HG02588 (cell line): ENCODE data around the gene TRIM66.

Experiments used
- ATAC-seq: cut with Tn5 transposase; IDR thresholded peaks from one replicate; pipeline ENCODE4 v1.9.1; 2021; ENCODE audit warnings: mild to moderate bottlenecking, moderate library complexity; ENCODE audit not compliant: unreplicated experiment

TRIM66 gene

DNA sequence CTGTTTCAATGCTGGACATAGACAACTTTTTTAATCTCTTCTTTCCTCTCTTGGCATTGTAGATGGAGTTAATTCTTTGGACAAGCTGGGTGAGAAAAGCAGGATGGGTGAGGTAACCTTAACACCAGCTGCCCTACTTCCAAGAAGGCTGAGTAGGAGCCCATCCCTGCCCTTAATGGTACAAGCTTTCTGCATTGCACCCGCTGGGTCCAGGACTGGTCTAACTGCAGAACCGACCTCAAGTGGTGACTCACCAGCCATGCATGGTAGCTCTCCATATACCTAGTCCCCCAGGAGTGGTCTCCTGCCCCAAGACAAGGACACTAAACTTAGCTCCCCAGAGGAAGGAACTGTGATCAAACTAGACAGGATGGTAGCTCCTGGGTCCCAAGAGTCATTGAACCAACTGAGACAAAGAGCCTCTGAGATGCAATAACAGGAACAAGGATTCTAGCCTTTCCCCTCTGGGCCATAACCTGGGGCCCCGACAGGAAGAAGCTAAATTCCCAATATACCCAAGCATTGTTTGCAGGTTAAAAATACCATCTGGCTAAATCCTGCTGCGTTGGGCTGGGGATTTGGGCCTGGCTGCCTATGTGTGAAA, 32.3 kb upstream of the TRIM66 start:
- ATAC-seq = no peak

- no peak for ATAC-seq
Observed at GRCh38 chr11:8713760-8714454, 31.4 kb upstream of the TRIM66 start.

- ATAC-seq = no peak
Observed at GRCh38 chr11:8712506-8712905, 30.0 kb upstream of the TRIM66 start.

DNA sequence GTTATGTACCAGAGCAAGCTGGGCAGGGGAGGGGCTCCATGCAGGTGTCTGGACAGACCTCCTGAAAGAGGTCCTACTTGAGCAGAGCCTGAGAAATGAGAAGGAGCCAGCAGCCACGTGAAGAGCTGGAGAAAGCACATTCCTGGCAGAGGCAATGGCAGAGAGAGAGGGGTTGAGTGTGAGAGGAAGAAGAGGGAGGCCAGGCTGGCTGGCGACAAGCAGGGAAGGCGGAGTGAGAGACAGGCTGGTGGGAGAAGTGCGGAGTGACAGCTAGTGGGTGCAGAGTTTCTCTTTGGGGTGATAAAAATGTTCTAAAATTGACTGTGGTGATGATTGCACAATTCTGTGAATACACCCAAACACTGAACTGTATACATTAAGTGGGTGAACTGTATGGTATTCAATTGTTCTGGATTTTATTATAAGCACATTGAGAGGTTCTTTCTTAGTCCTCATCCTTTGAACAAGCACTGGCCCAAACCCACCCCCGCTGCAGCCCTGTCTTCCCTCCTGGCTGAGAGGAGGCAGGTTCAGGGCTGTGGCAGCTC, 29.5 kb upstream of the TRIM66 start:
- ATAC-seq = no peak

DNA sequence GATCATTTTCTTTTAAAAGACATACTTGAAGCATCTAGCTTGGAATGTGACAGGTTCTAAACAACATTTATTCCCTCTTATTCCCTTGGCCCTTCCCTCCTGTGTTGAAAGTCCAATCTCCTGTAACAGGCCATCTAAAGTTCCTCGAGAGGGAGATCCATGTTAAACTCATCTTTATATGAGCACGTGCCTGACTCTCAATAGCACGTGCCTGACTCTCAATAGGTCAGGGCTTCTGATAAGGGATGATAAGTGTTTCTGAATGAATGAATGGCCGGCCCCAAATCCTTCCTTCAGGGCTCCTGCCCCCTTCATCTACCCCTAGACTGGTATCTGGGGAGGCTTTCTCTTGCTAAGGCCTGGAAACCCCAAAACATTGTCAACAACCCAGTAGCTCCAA, 27.3 kb upstream of the TRIM66 start:
- ATAC-seq = no peak

- no peak for ATAC-seq
Observed at GRCh38 chr11:8709002-8709672, 26.7 kb upstream of the TRIM66 start.

DNA sequence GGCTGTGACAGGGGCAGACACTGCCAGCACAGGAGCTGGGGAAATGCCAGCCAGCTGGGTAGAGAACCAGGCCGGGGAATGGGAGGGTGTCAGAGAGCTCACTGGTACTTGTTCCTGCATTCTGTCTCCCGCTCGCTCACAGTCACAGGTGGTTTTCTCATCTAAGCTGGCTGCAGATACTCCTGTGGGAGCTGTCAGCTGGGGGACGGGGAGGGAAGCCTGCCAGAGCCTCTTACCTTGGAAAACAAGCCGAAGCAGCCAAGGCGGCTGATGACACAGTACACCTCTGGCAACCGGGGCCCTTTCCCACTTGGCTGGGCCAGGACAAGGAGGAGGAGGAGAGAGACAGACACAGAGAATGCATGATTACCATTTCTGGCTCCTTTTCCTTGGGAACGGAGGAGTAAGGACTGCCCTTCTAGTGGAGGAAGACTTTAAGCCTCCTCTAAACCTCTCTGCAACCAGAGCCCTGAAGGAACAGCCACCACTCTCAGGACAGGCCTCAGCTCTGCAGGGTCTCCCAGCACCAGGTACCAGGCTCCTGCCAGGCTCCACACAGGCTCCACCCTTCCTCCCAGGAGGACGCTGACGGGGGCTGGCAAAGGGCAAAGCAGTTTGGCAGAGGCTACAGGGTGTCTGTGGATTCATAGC, 25.2 kb upstream of the TRIM66 start:
- no peak for ATAC-seq

GRCh38 chr11:8706673-8707432, 24.4 kb upstream of the TRIM66 start:
- no peak for ATAC-seq

- ATAC-seq = no peak
Observed at GRCh38 chr11:8705146-8705545, 22.7 kb upstream of the TRIM66 start.

GRCh38 chr11:8704136-8704535, 21.7 kb upstream of the TRIM66 start:
- no peak for ATAC-seq

DNA sequence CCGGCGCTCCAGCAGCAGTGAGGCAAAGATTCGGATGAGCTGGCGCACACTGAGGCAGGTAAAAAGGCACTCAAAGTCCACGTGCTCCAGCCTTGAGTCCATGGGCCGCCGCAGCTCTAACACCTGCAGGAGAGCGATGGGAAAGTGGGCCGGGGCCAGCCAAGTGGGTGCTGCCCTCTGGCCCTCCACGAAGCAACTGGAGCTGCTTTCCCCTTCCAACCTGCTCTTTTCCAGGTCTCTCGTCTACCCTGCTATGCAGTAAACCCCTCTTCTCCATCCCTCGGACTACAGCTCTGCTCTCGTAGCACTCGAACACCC, 20.1 kb upstream of the TRIM66 start:
- ATAC-seq = no peak

DNA sequence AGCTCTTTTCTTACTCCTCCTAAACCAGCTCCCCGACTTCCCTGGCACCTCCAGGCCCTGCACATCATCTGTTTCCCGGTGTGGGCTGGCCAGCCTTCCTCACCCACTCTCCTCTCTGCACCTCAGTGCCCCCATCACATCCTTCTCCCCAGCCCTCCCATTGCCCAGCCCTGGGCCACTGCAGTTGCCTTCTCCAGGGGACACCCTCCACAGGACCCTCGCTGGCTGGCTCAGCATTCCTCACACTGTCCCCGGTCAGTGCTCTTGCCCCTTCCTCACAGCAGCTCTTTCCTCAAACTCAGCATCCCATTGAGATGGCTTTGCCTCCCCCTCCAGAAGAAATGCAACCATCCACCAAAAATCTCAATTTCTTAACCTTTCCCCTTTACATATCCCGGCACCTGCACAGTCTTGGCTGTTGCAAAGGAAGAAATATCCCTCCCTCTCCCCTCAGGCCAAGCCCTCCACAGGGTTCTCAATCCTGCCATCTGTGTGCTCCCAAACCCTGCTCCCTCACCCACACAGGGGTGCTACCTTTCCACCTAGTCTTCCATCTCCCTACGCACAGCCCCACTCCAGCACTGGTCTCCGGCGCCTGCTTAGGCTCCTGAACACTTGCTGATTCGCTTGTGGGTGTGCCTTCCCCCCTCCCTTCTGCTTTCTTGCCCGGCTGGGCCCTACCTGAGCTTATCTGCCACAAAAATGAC, 19.6 kb upstream of the TRIM66 start:
- ATAC-seq = no peak

DNA sequence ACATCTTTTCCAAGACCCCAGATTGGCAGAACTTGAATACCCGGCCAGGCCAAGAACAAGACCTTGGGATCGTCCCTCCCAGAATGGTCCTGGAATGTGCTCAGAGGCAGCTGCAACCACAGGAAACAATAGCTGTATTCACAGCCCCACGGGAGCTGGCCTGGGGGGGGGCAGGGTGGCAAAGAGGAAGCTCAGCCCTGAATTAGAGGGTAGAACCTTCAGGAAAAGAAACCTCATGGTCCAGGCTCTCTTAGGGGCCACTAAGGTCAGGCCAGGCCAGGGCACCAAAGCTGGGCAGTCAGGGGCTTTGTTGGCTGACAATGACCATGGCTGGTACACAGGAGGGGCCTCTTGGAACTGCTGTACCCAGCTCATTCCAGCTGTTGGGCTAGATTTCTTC, 17.4 kb upstream of the TRIM66 start:
- ATAC-seq = no peak

DNA sequence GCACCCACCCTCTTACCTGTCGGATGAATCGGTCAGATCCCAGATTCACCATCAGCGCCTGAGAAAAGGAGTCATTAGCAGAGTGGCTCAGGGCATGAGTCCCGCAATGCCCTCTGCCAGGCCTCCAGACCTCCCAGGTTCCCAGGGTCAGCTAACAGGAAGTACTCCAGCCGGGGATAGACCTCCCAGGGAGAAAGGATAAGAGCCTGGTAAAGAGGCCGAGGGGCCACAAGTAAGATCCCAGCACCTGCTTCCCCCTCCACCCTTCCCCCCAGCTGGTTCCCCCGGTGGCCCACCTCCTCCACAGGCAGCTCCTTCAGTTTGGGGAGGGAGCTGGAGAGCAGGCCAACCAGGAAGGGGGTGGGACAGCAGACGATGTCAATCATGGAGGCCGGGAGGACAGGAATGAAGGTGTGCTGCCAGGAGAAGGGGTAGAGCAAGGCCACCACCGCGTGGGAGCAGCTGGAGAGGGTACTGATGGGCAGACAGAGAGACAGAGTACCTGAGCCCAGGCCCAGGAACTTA, 16.5 kb upstream of the TRIM66 start:
- ATAC-seq = no peak

DNA sequence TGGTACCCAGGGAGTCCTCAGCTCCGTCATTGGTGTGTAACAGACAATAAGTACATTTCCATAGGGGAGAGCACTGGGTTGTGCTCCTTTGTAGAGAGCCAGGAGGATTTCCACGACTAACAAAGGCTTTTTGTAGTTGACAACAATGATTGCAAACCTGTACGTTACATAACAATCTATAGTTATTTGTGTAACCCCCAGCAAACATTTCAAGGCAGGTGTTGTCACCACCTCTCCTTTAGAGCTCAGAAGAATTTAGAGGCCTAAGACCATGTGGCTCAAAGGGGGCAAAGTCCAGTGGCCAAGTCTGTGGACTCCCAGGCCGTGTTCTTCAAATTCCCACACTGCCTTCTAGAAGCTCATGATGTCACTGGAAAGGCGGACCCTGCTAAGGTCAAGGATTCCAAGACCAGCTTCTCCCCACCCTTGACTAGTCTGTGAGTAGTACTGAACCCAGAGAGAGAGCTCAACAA, 15.9 kb upstream of the TRIM66 start:
- no peak for ATAC-seq

GRCh38 chr11:8697054-8697453, 14.6 kb upstream of the TRIM66 start:
- ATAC-seq = no peak

DNA sequence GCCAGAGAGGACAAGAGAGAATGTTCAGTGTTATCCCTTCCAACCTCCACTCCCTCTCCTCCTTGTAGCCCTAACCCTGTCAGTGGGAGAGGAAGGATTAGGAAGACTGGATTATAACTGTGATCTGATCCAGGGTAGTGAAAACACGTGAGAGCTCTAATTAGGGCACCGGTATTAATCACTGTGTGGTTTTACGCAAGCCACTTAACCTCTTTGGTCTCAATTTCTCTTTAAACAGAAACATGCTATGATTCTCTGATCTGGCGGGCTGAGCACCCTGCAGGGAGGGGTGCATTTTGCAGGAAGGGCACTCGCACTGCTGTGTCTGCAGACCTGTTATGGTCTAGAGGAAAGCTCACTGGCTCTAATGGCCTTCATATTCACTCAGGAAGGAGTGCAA, 11.7 kb upstream of the TRIM66 start:
- no peak for ATAC-seq

GRCh38 chr11:8693555-8693954, 11.1 kb upstream of the TRIM66 start:
- ATAC-seq = no peak

DNA sequence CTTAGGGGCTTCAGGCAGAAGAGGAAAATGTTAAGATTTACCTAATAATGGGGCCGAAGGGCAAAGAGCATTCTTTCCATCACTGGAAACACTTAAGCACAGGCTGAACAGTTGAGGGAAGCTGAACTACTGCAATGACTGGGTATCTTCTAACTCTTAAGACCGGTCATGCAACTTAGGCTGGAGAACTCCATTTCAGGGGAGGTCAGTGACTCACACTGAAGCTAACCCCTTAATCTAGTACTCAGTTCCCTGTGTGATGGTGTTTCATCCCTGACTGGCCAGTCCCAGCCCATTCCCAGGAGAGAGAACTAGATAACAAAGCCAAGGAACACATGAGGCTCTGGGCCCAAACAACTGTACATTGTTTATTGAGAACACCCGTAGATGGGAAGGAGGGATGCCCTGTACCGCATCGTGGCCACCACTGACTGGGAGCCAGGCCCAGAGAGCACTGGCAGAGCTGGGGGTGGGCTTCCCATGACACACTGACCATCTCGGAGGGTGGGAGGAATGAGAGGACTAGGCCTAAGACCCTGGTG, 10.6 kb upstream of the TRIM66 start:
- ATAC-seq = no peak

GRCh38 chr11:8692417-8692816, 10.0 kb upstream of the TRIM66 start:
- ATAC-seq = no peak
